Nephron (organoid): ENCODE results near the gene FAM184B.

Source experiments
- H3K27ac Mint-ChIP-seq, 3 experiments: 2 replicates each; pipeline ENCODE4 v1.8.0; 2020; ENCODE audit warnings: mixed read lengths in 3 of 3, mild to moderate bottlenecking in 2 of 3, moderate library complexity in 1 of 3
- H3K27me3 Mint-ChIP-seq: 2 replicates; pipeline ENCODE4 v1.8.0; 2021; ENCODE audit warnings: low read depth, mild to moderate bottlenecking, moderate library complexity, mixed read lengths
- H3K36me3 Mint-ChIP-seq: 2 replicates; pipeline ENCODE4 v1.8.0; 2020; ENCODE audit warnings: low read depth, mixed read lengths
- H3K4me1 Mint-ChIP-seq: 2 replicates; pipeline ENCODE4 v1.8.0; 2020; ENCODE audit warnings: mixed read lengths
- H3K4me3 Mint-ChIP-seq, 3 experiments: 2 replicates each; pipeline ENCODE4 v1.8.0; 2020; ENCODE audit warnings: mild to moderate bottlenecking in 3 of 3, mixed read lengths in 3 of 3, moderate library complexity in 2 of 3
- H3K9me3 Mint-ChIP-seq: 2 replicates; pipeline ENCODE4 v1.8.0; 2020; ENCODE audit warnings: mixed read lengths
- CTCF ChIP-seq, 3 experiments: fragments of 200-600 bp; sonication (generic); IDR thresholded peaks; one replicate each; pipeline ENCODE4 v1.5.0; 2021; ENCODE audit warnings: antibody characterized with exemption in 3 of 3; ENCODE audit not compliant: unreplicated experiment in 3 of 3

Gene FAM184B

DNA sequence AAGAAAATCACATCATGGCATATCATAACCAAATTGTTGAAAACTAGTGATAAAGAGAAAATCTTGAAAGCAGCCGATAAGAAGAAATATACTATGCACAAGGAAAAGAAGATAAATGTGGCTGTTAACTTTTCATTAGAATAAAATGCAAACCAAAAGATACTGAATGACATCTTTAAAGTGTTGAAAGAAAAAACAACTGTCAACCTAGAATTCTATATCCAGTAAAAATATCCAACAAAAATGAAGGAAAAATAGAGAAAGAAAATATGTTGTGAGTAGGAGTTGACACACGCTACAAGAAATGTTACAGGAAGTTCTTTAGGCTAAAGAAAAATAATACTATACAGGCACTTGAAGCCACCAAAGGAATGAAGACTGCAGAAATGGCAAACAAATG, 82.0 kb downstream of the FAM184B start:
- no peaks in the 10 kb centered on the region for H3K27me3 Mint-ChIP-seq
- H3K36me3 Mint-ChIP-seq = peaks cover 7% of the 10 kb centered on the region
- no peaks in the 10 kb centered on the region for H3K4me1 Mint-ChIP-seq
- TF ChIP-seq CTCF (IDR thresholded peaks at IDR 0.05; ENCODE audit: unreplicated experiment in 3 of 3) = no peak
- H3K4me3 Mint-ChIP-seq = no peak overlapping the region
- peaks cover 14% of the 10 kb centered on the region for H3K9me3 Mint-ChIP-seq
- H3K27ac Mint-ChIP-seq = no peak overlapping the region

GRCh38 chr4:17698116-17698515, 83.3 kb downstream of the FAM184B start:
- peaks cover 7% of the 10 kb centered on the region for H3K36me3 Mint-ChIP-seq
- TF ChIP-seq CTCF (IDR thresholded peaks at IDR 0.05; ENCODE audit: unreplicated experiment in 3 of 3) = no peak
- H3K27me3 Mint-ChIP-seq = no peaks in the 10 kb centered on the region
- no peak overlapping the region for H3K27ac Mint-ChIP-seq
- H3K4me3 Mint-ChIP-seq = no peak overlapping the region
- peaks cover 14% of the 10 kb centered on the region for H3K9me3 Mint-ChIP-seq
- H3K4me1 Mint-ChIP-seq = no peaks in the 10 kb centered on the region

GRCh38 chr4:17695341-17695740, 86.1 kb downstream of the FAM184B start:
- Mint-ChIP-seq H3K27ac (no peak overlapping the region), H3K4me3 (no peak overlapping the region), H3K9me3 (peaks cover 11% of the 10 kb centered on the region)

GRCh38 chr4:17694552-17694951, 86.9 kb downstream of the FAM184B start:
- H3K9me3 Mint-ChIP-seq = peaks cover 10% of the 10 kb centered on the region
- H3K4me1 Mint-ChIP-seq = no peaks in the 10 kb centered on the region
- H3K27me3 Mint-ChIP-seq = no peaks in the 10 kb centered on the region
- no peak overlapping the region for H3K4me3 Mint-ChIP-seq
- TF ChIP-seq CTCF (IDR thresholded peaks at IDR 0.05; ENCODE audit: unreplicated experiment in 3 of 3) = no peak
- peaks cover 7% of the 10 kb centered on the region for H3K36me3 Mint-ChIP-seq
- H3K27ac Mint-ChIP-seq = no peak overlapping the region

More at GRCh38 chr4:17695341-17695740, 86.1 kb downstream of the FAM184B start:
- Mint-ChIP-seq H3K4me1 (no peaks in the 10 kb centered on the region), H3K27me3 (no peaks in the 10 kb centered on the region), H3K36me3 (peaks cover 7% of the 10 kb centered on the region)
- no peak for TF ChIP-seq CTCF (IDR thresholded peaks at IDR 0.05; ENCODE audit: unreplicated experiment in 3 of 3)

DNA sequence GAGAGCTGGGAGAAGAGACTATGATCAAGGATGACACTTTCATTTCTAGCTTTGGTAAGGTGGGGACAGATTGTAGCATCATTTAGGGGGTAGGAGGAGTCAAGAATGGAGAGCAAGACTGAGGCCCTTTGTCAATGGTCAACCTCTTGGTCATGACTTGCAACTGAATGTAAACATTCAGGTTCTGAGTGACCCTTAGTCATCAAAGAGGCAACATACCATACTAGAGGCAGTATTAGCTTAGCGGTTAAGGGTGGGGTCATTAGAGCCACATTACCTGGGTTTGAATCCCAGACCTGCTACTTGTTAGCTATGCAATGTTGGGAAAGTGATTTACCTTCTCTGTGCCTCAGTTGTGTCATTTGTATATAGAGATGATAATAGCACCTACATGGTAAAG, 90.5 kb downstream of the FAM184B start:
- TF ChIP-seq CTCF (IDR thresholded peaks at IDR 0.05; ENCODE audit: unreplicated experiment in 3 of 3) = no peak
- H3K36me3 Mint-ChIP-seq = no peaks in the 10 kb centered on the region
- no peak overlapping the region for H3K4me3 Mint-ChIP-seq
- H3K4me1 Mint-ChIP-seq = peaks cover 5% of the 10 kb centered on the region
- H3K27ac Mint-ChIP-seq = no peak overlapping the region
- no peaks in the 10 kb centered on the region for H3K27me3 Mint-ChIP-seq
- no peaks in the 10 kb centered on the region for H3K9me3 Mint-ChIP-seq

GRCh38 chr4:17690135-17690534, 91.3 kb downstream of the FAM184B start:
- Mint-ChIP-seq H3K27me3 (no peaks in the 10 kb centered on the region), H3K36me3 (no peaks in the 10 kb centered on the region), H3K4me1 (peaks cover 5% of the 10 kb centered on the region), H3K9me3 (no peaks in the 10 kb centered on the region), H3K4me3 (no peak overlapping the region), H3K27ac (no peak overlapping the region)
- no peak for TF ChIP-seq CTCF (IDR thresholded peaks at IDR 0.05; ENCODE audit: unreplicated experiment in 3 of 3)
